Stimulated activated CD8-positive, alpha-beta memory T cell treated with anti-CD3 and anti-CD28 coated beads, Interleukin-4, amount 100 ng/mL, for 4 hours (primary cell): ENCODE measurements around the gene ARL4A.
A peak's percentile ranks its signal among the peaks of the same experiment; 100 is the strongest.
"Not testable (repeated sequence)": the region's sequence is repeated elsewhere in the genome, so short reads cannot be mapped to it uniquely, and the experiment has no call there.

Experiments used
- DNase-seq, 2 donors: peaks; one replicate each; pipeline ENCODE4 v3.0.0-alpha.2; 2020; ENCODE audit warnings: low read depth in 2 of 2, low spot score in 1 of 2

ARL4A gene

GRCh38 chr7:12686891-12687717 lies at the start of gene ARL4A:
TSS of gene ARL4A (plus strand) at chr7:12687633. CDS start at chr7:12688255, 622 bp downstream.
- DNase-seq, result peak; percentile 61 to 82

GRCh38 chr7:12637819-12638592 lies 49.4 kb upstream of the ARL4A start:
- DNase-seq, result no peak

- no peak for DNase-seq
Observed at GRCh38 chr7:12638851-12639456, 48.5 kb upstream of the ARL4A start.

GRCh38 chr7:12640299-12641096 lies 46.9 kb upstream of the ARL4A start:
- DNase-seq, result no peak

- no peak for DNase-seq
Observed at GRCh38 chr7:12641196-12641595, 46.2 kb upstream of the ARL4A start.

- no peak for DNase-seq
Observed at GRCh38 chr7:12642508-12642907, 44.9 kb upstream of the ARL4A start.

- DNase-seq, result no peak
Observed at GRCh38 chr7:12643001-12643643, 44.3 kb upstream of the ARL4A start.

GRCh38 chr7:12643644-12644043 lies 43.8 kb upstream of the ARL4A start:
- no peak for DNase-seq

GRCh38 chr7:12645212-12645611 lies 42.2 kb upstream of the ARL4A start:
- DNase-seq, result not testable (repeated sequence)

- no peak for DNase-seq
Observed at GRCh38 chr7:12646139-12646538, 41.3 kb upstream of the ARL4A start.

GRCh38 chr7:12647364-12648219 lies 39.8 kb upstream of the ARL4A start:
- DNase-seq, result no peak

GRCh38 chr7:12648704-12649261 lies 38.6 kb upstream of the ARL4A start:
- no peak for DNase-seq

GRCh38 chr7:12649348-12649747 lies 38.1 kb upstream of the ARL4A start:
- DNase-seq, result no peak

GRCh38 chr7:12650080-12650479 lies 37.4 kb upstream of the ARL4A start:
- DNase-seq, result no peak

- no peak for DNase-seq
Observed at GRCh38 chr7:12653110-12653509, 34.3 kb upstream of the ARL4A start.

GRCh38 chr7:12653518-12653917 lies 33.9 kb upstream of the ARL4A start:
- DNase-seq, result no peak

- no peak for DNase-seq
Observed at GRCh38 chr7:12655161-12655560, 32.3 kb upstream of the ARL4A start.

- not testable (repeated sequence) for DNase-seq
Observed at GRCh38 chr7:12660423-12660822, 27.0 kb upstream of the ARL4A start.

- DNase-seq, result not testable (repeated sequence)
Observed at GRCh38 chr7:12660986-12661385, 26.4 kb upstream of the ARL4A start.
